Esophagus squamous epithelium (tissue), 4 donors: Measurements from ENCODE around the gene WFS1.

Experiments used
- POLR2A ChIP-seq, 4 donors: fragments of 450-650 bp; IDR thresholded peaks; one replicate each; pipeline ENCODE4 v1.6.1; 2017; ENCODE audit warnings: antibody characterized with exemption in 4 of 4, mild to moderate bottlenecking in 4 of 4, moderate library complexity in 3 of 4
- TF ChIP-seq, protein P1 (sequence below), 6 experiments: fragments of 450-650 bp in 4 of 6; fragments of 200-600 bp in 2 of 6; sonication (generic) in 2 of 6; IDR thresholded peaks; one replicate each; pipeline ENCODE4 v1.5.1; 2016 to 2019; ENCODE audit warnings: antibody characterized with exemption in 6 of 6, mild to moderate bottlenecking in 4 of 6, moderate library complexity in 4 of 6

DNA sequence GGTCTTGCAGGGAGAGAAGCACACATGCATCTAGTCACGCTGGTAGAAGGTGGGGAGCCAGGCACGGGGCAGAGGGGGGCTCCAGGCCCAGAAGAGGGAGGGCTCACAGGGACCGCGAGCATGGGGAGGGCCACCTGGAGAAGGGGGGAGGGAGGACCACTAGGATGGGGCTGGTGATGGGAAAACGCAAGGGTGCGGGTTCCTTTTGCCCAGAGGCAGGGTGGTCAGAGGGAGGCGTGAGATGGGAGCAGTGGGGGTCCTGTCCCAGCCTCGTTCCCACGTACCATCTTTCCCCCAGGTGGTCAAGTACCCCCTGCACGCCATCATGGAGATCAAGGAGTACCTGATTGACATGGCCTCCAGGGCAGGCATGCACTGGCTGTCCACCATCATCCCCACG lies 30.7 kb downstream of the WFS1 start:
- TF ChIP-seq, protein P1, sequence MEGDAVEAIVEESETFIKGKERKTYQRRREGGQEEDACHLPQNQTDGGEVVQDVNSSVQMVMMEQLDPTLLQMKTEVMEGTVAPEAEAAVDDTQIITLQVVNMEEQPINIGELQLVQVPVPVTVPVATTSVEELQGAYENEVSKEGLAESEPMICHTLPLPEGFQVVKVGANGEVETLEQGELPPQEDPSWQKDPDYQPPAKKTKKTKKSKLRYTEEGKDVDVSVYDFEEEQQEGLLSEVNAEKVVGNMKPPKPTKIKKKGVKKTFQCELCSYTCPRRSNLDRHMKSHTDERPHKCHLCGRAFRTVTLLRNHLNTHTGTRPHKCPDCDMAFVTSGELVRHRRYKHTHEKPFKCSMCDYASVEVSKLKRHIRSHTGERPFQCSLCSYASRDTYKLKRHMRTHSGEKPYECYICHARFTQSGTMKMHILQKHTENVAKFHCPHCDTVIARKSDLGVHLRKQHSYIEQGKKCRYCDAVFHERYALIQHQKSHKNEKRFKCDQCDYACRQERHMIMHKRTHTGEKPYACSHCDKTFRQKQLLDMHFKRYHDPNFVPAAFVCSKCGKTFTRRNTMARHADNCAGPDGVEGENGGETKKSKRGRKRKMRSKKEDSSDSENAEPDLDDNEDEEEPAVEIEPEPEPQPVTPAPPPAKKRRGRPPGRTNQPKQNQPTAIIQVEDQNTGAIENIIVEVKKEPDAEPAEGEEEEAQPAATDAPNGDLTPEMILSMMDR (IDR thresholded peaks at IDR 0.05) = no peak
- TF ChIP-seq POLR2A (IDR thresholded peaks at IDR 0.05) = no peak
